GM12878 (cell line): Measurements from ENCODE around the gene SNX21. TPM values are rescaled to one million over a fixed set of nuclear protein-coding genes. Genes with fewer than 3 reads are reported as not detected.

ENCODE experiments used
- ATF7 ChIP-seq: fragments of 450-650 bp; IDR thresholded peaks from 2 replicates; pipeline ENCODE4 v1.6.1; 2016; ENCODE audit warnings: low read depth, mild to moderate bottlenecking
- BCLAF1 ChIP-seq: fragments of 450-650 bp; IDR thresholded peaks from 2 replicates; pipeline ENCODE4 v1.6.1; 2017; ENCODE audit warnings: antibody characterized with exemption, mild to moderate bottlenecking, moderate library complexity
- E2F4 ChIP-seq: IDR thresholded peaks from 2 replicates; pipeline ENCODE4 v1.6.1; 2012; ENCODE audit warnings: low read depth, low read length, improper control_type of control experiment
- EED ChIP-seq: sonication (generic); IDR thresholded peaks from 2 replicates; pipeline ENCODE4 v1.6.1; 2016; ENCODE audit warnings: antibody characterized with exemption, low read depth
- GABPA ChIP-seq: IDR thresholded peaks from 2 replicates; pipeline ENCODE4 v1.6.1; 2014; ENCODE audit warnings: antibody characterized with exemption, low read depth, mild to moderate bottlenecking, inconsistent platforms
- HDAC2 ChIP-seq: fragments of 200-600 bp; sonication (generic); IDR thresholded peaks from 2 replicates; pipeline ENCODE4 v1.6.1; 2017
- NFIC ChIP-seq: IDR thresholded peaks from 2 replicates; pipeline ENCODE4 v1.6.1; 2012; ENCODE audit warnings: low read depth, mild to moderate bottlenecking, inconsistent platforms, low read length, moderate library complexity
- PML ChIP-seq: IDR thresholded peaks from 2 replicates; pipeline ENCODE4 v1.6.1; 2012; ENCODE audit warnings: low read length, inconsistent platforms
- SP1 ChIP-seq: IDR thresholded peaks from one replicate; pipeline ENCODE4 v1.6.1; 2011; ENCODE audit warnings: low read depth, low read length
- TCF7 ChIP-seq: IDR thresholded peaks from 2 replicates; pipeline ENCODE4 v1.6.1; 2014; ENCODE audit warnings: antibody characterized with exemption, borderline replicate concordance
- ZBTB33 ChIP-seq: fragments of 450-650 bp; IDR thresholded peaks from 2 replicates; pipeline ENCODE4 v1.6.1; 2017; ENCODE audit warnings: mild to moderate bottlenecking
- ZNF622 ChIP-seq: fragments of 450-650 bp; IDR thresholded peaks from 2 replicates; pipeline ENCODE4 v1.6.1; 2017; ENCODE audit warnings: mild to moderate bottlenecking, inconsistent platforms
- polyA plus RNA-seq, 11 experiments: library from polyadenylated mRNA; depleted of rRNA in 4 of 11; unstranded in 6 of 11; stranded (reverse) in 5 of 11; fragments of >200 nt; fragmentation: Nextera tagmentation in 4 of 11; fragmentation: Illumina TruSeq in 1 of 11; extraction: Ambion mirVana in 4 of 11; extraction: Trizol in 1 of 11; gene quantifications; 1 replicate in 1 of 11; 2 replicates in 10 of 11; pipeline versions ENCODE4 v1.2.1 to v1.2.3, GENCODE V29; 2011 to 2016; ENCODE audit warnings: inconsistent platforms in 2 of 11, missing spikeins in 2 of 11, low read depth in 1 of 11
- total RNA-seq, 4 experiments: library from RNA; depleted of rRNA in 3 of 4; stranded (reverse); fragments of >200 nt in 3 of 4; fragmentation: Illumina TruSeq in 1 of 4; extraction: Trizol in 1 of 4; gene quantifications; 2 replicates each; pipeline versions ENCODE4 v1.2.1 to v1.2.3, GENCODE V29; 2013 to 2021

SNX21 gene
- total and polyA plus RNA-seq, 10 of the 15 experiments (the other 5 are each of a cell fraction or from before 2014, with no cell fraction given), result 0.10 to 1.4 (median 0.57) TPM

GRCh38 chr20:45890985-45891983, 57.7 kb downstream of the SNX21 start, which contains the start of the genes CTSA and NEURL2 (continued):
- TF ChIP-seq E2F4 (no peak), ZNF622 (no peak), HDAC2 (no peak), NFIC (peak; percentile 99), SP1 (peak; percentile 83), ATF7 (peak; percentile 58; the same call in 1 of the 2 replicates), ZBTB33 (no peak), EED (0 out of 2 replicates have a peak, but pooled peaks have one; percentile 13), BCLAF1 (no peak), GABPA (no peak), PML (no peak), TCF7 (peak; percentile 62; the same call in 1 of the 2 replicates)
